ENCODE results near the gene PTPA. TPM values are rescaled to one million over a fixed set of nuclear protein-coding genes. Genes with fewer than 3 reads are reported as not detected.

The PTPA gene
- total RNA-seq, 5 donors from 2014 or later (not counting 1 experiment from before 2014, with no cell fraction given): 51.3 to 71.5 (median 65.5) TPM

DNA sequence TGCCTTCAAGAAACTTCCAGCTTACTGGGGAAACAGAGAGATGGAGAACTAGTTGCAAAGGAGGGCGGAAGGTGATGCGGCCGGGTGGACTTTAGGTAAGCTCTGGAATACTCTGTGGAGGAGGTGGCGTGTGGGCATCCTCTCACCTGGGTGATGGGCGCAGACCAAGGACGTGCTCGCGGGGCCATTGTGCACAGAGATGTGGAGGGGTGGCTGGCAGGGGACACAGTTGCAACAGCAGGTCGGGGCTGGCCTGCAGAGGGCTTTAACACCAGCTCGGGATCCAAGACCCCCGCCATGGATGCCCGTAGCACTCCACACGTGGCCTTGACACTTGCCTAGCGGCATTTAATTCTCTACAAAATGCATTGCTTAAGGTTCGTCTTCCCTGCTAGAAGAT lies 40.3 kb downstream of the PTPA start:
- H3K9me3 ChIP-seq: no peaks in the 10 kb centered on the region
- Mint-ChIP-seq H3K9me3 (no peaks in the 10 kb centered on the region), H3K27ac (no peak overlapping the region), H3K36me3 (peaks cover 18% of the 10 kb centered on the region), H3K4me3 (no peak overlapping the region), H3K27me3 (no peaks in the 10 kb centered on the region), H3K4me1 (no peaks in the 10 kb centered on the region)
- ChIA-PET CTCF (no interaction called here), POLR2A (no interaction called here)
- no peaks in the 10 kb centered on the region for H3K27me3 ChIP-seq (replicated peaks in 1 of 2; ENCODE audit: control insufficient read depth in 2 of 2, extremely low read depth in 1 of 2, insufficient read depth in 2 of 2, low read length in 1 of 2)
- WGBS (ENCODE audit: insufficient coverage): 98% methylated on average over 15 of the region's 15 CpGs
- no peak for ATAC-seq (replicated peaks in 1 of 4)
- DNase-seq: no peak
- no peak overlapping the region for H3K4me3 ChIP-seq (ENCODE audit: control insufficient read depth in 1 of 2, extremely low read depth in 1 of 2, low read length in 1 of 2)
- no peak overlapping the region for H3K27ac ChIP-seq (ENCODE audit: low read length)
- H3K4me1 ChIP-seq (ENCODE audit: control insufficient read depth in 1 of 2, extremely low read depth in 1 of 2, insufficient read depth in 2 of 2, low read length in 2 of 2): no peaks in the 10 kb centered on the region
- H3K36me3 ChIP-seq (ENCODE audit: control insufficient read depth in 2 of 2, extremely low read depth in 1 of 2, insufficient read depth in 1 of 2, low read length in 1 of 2): peaks cover 17 to 31% of the 10 kb centered on the region in 2 donors

DNA sequence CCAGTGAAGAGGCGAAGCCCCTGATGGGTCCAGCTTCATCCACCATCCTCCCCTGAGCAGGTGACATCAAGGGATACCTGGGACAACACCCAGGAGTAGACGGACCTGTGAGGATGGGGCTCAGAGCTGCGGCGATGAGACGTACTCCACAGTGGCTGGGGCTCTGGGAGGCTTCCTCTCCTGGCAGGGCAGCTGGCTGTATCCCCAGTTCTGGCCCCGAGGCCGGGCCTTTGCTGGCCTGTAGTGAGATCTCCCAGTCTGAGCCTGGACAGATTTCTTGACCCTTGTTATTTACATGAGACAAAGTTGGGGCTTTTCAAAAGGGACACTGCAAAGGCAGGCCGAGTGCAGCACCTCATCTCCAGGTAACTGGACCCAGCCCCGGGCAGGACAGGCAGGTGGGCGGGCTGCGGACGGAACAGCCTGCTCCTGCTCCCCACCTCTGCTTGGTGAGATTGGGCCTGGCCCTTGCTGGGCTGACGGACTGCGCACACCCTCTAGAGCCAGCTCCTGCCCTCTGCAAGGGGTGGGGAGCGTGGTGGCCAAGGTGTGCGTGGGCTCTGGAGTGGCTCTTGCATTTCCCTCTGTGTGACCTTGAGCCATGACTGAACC lies 43.8 kb downstream of the PTPA start:
- Mint-ChIP-seq H3K4me3 (no peak overlapping the region), H3K27me3 (no peaks in the 10 kb centered on the region), H3K36me3 (peaks cover 7% of the 10 kb centered on the region), H3K9me3 (no peaks in the 10 kb centered on the region), H3K4me1 (no peaks in the 10 kb centered on the region), H3K27ac (no peak overlapping the region)
- Histone ChIP-seq H3K27ac (ENCODE audit: low read length) (no peak overlapping the region), H3K4me1 (ENCODE audit: control insufficient read depth in 1 of 2, extremely low read depth in 1 of 2, insufficient read depth in 2 of 2, low read length in 2 of 2) (no peaks in the 10 kb centered on the region), H3K4me3 (ENCODE audit: control insufficient read depth in 1 of 2, extremely low read depth in 1 of 2, low read length in 1 of 2) (no peak overlapping the region), H3K9me3 (no peaks in the 10 kb centered on the region), H3K36me3 (ENCODE audit: control insufficient read depth in 2 of 2, extremely low read depth in 1 of 2, insufficient read depth in 1 of 2, low read length in 1 of 2) (peaks cover under 1 to 15% of the 10 kb centered on the region in 2 donors), H3K27me3 (replicated peaks in 1 of 2; ENCODE audit: control insufficient read depth in 2 of 2, extremely low read depth in 1 of 2, insufficient read depth in 2 of 2, low read length in 1 of 2) (no peaks in the 10 kb centered on the region)
- POLR2A ChIA-PET: interaction anchor here in 1 of 2 donors (0.5 kb wide), 1 partner anchor 204 kb away, joined by 3 read pairs; no protein-coding TSS in a partner anchor
- no peak for ATAC-seq (replicated peaks in 1 of 4)
- no peak for DNase-seq
- WGBS (ENCODE audit: insufficient coverage): 98% methylated on average over 9 of the region's 16 CpGs
- CTCF ChIA-PET: no interaction called here

DNA sequence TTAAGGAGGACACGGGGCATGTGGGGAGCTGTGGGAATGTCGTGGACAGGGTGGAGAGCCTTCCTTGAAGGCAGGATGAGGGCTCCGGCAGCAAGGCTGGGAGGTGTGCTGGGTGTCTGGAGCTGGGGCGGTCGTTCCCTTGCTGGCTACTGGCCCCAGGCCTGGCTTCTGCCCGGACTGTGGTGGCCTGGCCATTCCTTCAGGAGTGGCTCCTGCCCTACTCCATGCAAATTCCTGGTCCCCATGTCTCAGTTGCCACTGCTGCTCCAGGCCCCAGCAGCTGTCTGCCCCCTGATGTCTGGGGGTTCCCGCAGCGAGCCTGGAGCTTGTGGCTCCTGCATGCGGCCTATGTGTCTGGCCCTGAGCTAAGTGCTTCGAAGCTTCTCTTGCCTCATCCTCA lies 44.9 kb downstream of the PTPA start:
- Histone ChIP-seq H3K36me3 (ENCODE audit: control insufficient read depth in 2 of 2, extremely low read depth in 1 of 2, insufficient read depth in 1 of 2, low read length in 1 of 2) (peaks cover 0 to 12% of the 10 kb centered on the region in 2 donors), H3K4me1 (ENCODE audit: control insufficient read depth in 1 of 2, extremely low read depth in 1 of 2, insufficient read depth in 2 of 2, low read length in 2 of 2) (no peaks in the 10 kb centered on the region), H3K27ac (ENCODE audit: low read length) (no peak overlapping the region), H3K9me3 (no peaks in the 10 kb centered on the region), H3K4me3 (ENCODE audit: control insufficient read depth in 1 of 2, extremely low read depth in 1 of 2, low read length in 1 of 2) (no peak overlapping the region), H3K27me3 (replicated peaks in 1 of 2; ENCODE audit: control insufficient read depth in 2 of 2, extremely low read depth in 1 of 2, insufficient read depth in 2 of 2, low read length in 1 of 2) (no peaks in the 10 kb centered on the region)
- Mint-ChIP-seq H3K36me3 (peaks cover 3% of the 10 kb centered on the region), H3K4me3 (no peak overlapping the region), H3K9me3 (no peaks in the 10 kb centered on the region), H3K27ac (no peak overlapping the region), H3K27me3 (no peaks in the 10 kb centered on the region), H3K4me1 (no peaks in the 10 kb centered on the region)
- DNase-seq: no peak
- CTCF ChIA-PET: interaction anchor here in 1 of 2 donors (1.6 kb wide), 1 partner anchor 18 kb away, joined by 5 read pairs; no protein-coding TSS in a partner anchor
- POLR2A ChIA-PET: no interaction called here
- ATAC-seq (replicated peaks in 1 of 4): no peak
- 96% methylated on average over 5 of the region's 10 CpGs for WGBS (ENCODE audit: insufficient coverage)

DNA sequence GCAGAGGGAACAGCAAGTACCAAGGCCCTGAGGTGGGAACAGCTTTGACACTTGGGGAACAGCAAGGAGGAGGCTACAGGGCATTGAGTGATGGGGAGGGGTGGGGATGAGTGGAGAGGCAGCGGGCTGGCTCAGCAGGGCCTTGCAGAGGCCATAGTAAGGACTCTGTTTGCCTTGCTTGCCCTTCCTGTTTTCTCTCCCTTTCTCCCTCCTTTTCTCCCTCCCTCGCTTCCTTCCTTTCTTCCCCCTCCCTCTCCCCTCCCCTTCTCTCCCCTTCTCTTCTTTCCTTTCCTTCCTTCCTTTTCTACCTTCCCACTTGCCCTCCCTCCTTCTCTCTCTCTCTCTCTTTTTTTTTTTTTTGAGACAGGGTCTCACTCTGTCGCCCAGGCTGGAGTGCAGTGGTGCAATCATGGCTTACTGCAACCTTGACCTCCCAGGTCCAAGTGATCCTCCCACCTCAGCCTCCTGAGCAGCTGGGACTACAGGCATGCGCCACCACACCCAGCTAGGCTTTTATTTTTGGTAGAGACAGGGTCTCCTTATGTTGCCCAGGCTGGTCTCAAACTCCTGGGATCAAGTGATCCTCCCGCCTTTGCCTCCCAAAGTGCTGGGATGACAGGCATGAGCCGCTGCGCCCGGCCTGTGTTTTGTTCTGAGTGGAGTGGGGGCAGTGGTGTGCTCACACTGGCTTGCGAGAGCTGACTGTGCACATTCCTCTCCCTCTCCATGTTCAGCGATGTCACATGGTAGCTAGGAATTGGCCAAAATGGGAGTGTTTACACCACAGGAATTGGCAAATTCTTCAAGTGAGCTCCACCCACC lies 49.7 kb downstream of the PTPA start:
- Mint-ChIP-seq H3K27ac (no peak overlapping the region), H3K9me3 (no peaks in the 10 kb centered on the region), H3K4me3 (no peak overlapping the region), H3K36me3 (no peaks in the 10 kb centered on the region), H3K4me1 (no peaks in the 10 kb centered on the region), H3K27me3 (no peaks in the 10 kb centered on the region)
- no peak for ATAC-seq (replicated peaks in 1 of 4)
- Histone ChIP-seq H3K4me3 (ENCODE audit: control insufficient read depth in 1 of 2, extremely low read depth in 1 of 2, low read length in 1 of 2) (no peak overlapping the region), H3K27me3 (replicated peaks in 1 of 2; ENCODE audit: control insufficient read depth in 2 of 2, extremely low read depth in 1 of 2, insufficient read depth in 2 of 2, low read length in 1 of 2) (no peaks in the 10 kb centered on the region), H3K27ac (ENCODE audit: low read length) (no peak overlapping the region), H3K36me3 (ENCODE audit: control insufficient read depth in 2 of 2, extremely low read depth in 1 of 2, insufficient read depth in 1 of 2, low read length in 1 of 2) (no peaks in the 10 kb centered on the region), H3K4me1 (ENCODE audit: control insufficient read depth in 1 of 2, extremely low read depth in 1 of 2, insufficient read depth in 2 of 2, low read length in 2 of 2) (no peaks in the 10 kb centered on the region), H3K9me3 (no peaks in the 10 kb centered on the region)
- POLR2A ChIA-PET: interaction anchor here in 1 of 2 donors (0.6 kb wide), 1 partner anchor 46 kb away, joined by 4 read pairs; no protein-coding TSS in a partner anchor
- CTCF ChIA-PET: interaction anchor here (0.6 kb wide), 3 partner anchors 61 to 398 kb away, joined by 3 to 5 read pairs (median 4); no protein-coding TSS in a partner anchor
- no peak for DNase-seq
- 95% methylated on average over 6 of the region's 10 CpGs for whole genome bisulfite sequencing (ENCODE audit: insufficient coverage)

DNA sequence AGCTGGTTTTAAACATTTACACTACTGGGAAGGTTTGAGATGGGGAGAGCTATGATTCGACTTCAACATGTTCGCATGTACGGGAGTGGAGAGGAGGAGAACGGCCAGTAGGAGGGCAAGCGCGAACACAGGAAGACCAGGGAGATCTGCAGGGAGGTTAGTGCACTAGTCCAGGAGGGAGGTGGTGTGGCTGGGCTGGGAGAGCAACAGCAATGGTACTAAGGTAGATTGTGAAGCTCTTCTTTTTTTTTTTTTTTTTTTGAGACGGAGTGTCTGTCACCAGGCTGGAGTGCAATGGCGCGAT lies 50.3 kb downstream of the PTPA start:
- H3K4me1 Mint-ChIP-seq: peaks cover 0 to 2% (median under 1%) of the 10 kb centered on the region in 3 donors
- Histone ChIP-seq H3K27me3 (replicated peaks in 1 of 2; ENCODE audit: control insufficient read depth in 2 of 2, extremely low read depth in 1 of 2, insufficient read depth in 2 of 2, low read length in 1 of 2) (no peaks in the 10 kb centered on the region), H3K27ac (ENCODE audit: low read length) (no peak overlapping the region), H3K36me3 (ENCODE audit: control insufficient read depth in 2 of 2, extremely low read depth in 1 of 2, insufficient read depth in 1 of 2, low read length in 1 of 2) (no peaks in the 10 kb centered on the region), H3K4me3 (ENCODE audit: control insufficient read depth in 1 of 2, extremely low read depth in 1 of 2, low read length in 1 of 2) (no peak overlapping the region), H3K4me1 (ENCODE audit: control insufficient read depth in 1 of 2, extremely low read depth in 1 of 2, insufficient read depth in 2 of 2, low read length in 2 of 2) (peaks cover 0 to 3% of the 10 kb centered on the region in 2 experiments), H3K9me3 (no peaks in the 10 kb centered on the region)
- no peak for ATAC-seq (replicated peaks in 1 of 4)
- no peaks in the 10 kb centered on the region for H3K36me3 Mint-ChIP-seq
- DNase-seq: no peak
- CTCF ChIA-PET: interaction anchor here (0.6 kb wide), 3 partner anchors 60 to 397 kb away, joined by 3 to 5 read pairs (median 4); no protein-coding TSS in a partner anchor
- 95% methylated on average over 8 of the region's 9 CpGs for WGBS (ENCODE audit: insufficient coverage)
- H3K27ac Mint-ChIP-seq: no peak overlapping the region
- POLR2A ChIA-PET: interaction anchor here in 1 of 2 donors (0.6 kb wide), 1 partner anchor 46 kb away, joined by 4 read pairs; no protein-coding TSS in a partner anchor
- H3K27me3 Mint-ChIP-seq: no peaks in the 10 kb centered on the region
- no peak overlapping the region for H3K4me3 Mint-ChIP-seq
- no peaks in the 10 kb centered on the region for H3K9me3 Mint-ChIP-seq

DNA sequence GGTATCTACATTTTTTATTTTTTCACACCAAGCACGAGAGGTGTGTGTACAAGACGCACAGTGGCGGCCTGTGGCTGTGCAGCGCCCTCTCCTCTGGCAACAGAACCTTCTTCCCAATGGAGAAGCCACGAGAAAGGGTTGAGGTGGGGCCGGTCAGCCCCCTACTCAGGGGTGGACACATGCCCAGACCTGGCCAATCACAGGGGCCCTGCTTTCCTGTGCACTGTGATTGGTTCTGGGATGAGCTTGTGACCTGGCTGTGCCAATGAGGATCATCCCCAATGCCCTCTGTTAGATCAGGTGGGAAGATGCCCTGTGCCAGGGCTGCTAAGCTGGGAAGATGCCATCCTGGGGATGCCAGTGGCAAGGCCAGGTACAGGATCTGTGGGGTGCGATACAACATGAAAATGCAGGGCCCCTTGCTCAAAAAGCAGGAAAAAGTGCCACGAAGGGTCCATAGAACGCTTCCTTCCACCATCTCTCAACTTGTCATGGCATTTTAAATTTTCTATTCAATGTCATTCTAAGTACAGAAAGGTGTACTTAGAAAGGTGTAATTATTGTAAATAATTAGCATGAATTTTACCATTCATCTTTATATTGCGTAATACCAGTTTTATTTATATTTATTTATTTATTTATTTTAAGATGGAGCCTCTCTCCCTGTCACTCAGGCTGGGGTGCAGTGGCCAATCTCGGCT lies 51.4 kb downstream of the PTPA start:
- no peaks in the 10 kb centered on the region for H3K27me3 Mint-ChIP-seq
- H3K36me3 Mint-ChIP-seq: no peaks in the 10 kb centered on the region
- POLR2A ChIA-PET: no interaction called here
- CTCF ChIA-PET: no interaction called here
- peaks cover 6 to 12% (median 11%) of the 10 kb centered on the region in 3 donors for H3K4me1 Mint-ChIP-seq
- WGBS (ENCODE audit: insufficient coverage): 87% methylated on average over 6 of the region's 11 CpGs
- no peak for ATAC-seq (replicated peaks in 1 of 4)
- no peak overlapping the region for H3K4me3 Mint-ChIP-seq
- Histone ChIP-seq H3K36me3 (ENCODE audit: control insufficient read depth in 2 of 2, extremely low read depth in 1 of 2, insufficient read depth in 1 of 2, low read length in 1 of 2) (no peaks in the 10 kb centered on the region), H3K27me3 (replicated peaks in 1 of 2; ENCODE audit: control insufficient read depth in 2 of 2, extremely low read depth in 1 of 2, insufficient read depth in 2 of 2, low read length in 1 of 2) (no peaks in the 10 kb centered on the region), H3K4me1 (ENCODE audit: control insufficient read depth in 1 of 2, extremely low read depth in 1 of 2, insufficient read depth in 2 of 2, low read length in 2 of 2) (peaks cover 6 to 14% of the 10 kb centered on the region in 2 experiments), H3K4me3 (ENCODE audit: control insufficient read depth in 1 of 2, extremely low read depth in 1 of 2, low read length in 1 of 2) (no peak overlapping the region), H3K9me3 (no peaks in the 10 kb centered on the region), H3K27ac (ENCODE audit: low read length) (no peak overlapping the region)
- H3K27ac Mint-ChIP-seq: no peak overlapping the region
- no peaks in the 10 kb centered on the region for H3K9me3 Mint-ChIP-seq
- no peak for DNase-seq
